AG04449 (cell line): ENCODE measurements around the gene ADI1.

Experiments used
- CTCF ChIA-PET: fragments of 350-600 bp; formaldehyde crosslinking; extraction: SDS; loops from one replicate; lab custom pipeline; 2021; ENCODE audit warnings: antibody characterized with exemption; lab: Yijun Ruan, JAX
- POLR2A ChIA-PET: fragments of 400-600, 350-600 bp; formaldehyde crosslinking; extraction: SDS; loops from one replicate; lab custom pipeline; 2020; ENCODE audit warnings: antibody characterized with exemption, inconsistent platforms; lab: Yijun Ruan, JAX
- DNase-seq: peaks from one replicate; pipeline ENCODE4 v3.0.0-alpha.2; 2010; ENCODE audit warnings: low read depth, low spot score
- H3K4me3 ChIP-seq: 2 replicates; pipeline ENCODE4 v1.5.1; 2011; ENCODE audit warnings: low read depth, mild to moderate bottlenecking, control low read depth, low read length
- CTCF ChIP-seq: IDR thresholded peaks from one replicate; pipeline ENCODE4 v1.5.1; 2011; ENCODE audit warnings: mild to moderate bottlenecking, moderate library complexity, low read length, control low read depth, inconsistent platforms; ENCODE audit not compliant: insufficient read depth; ENCODE audit errors: missing control alignments

The ADI1 gene

DNA sequence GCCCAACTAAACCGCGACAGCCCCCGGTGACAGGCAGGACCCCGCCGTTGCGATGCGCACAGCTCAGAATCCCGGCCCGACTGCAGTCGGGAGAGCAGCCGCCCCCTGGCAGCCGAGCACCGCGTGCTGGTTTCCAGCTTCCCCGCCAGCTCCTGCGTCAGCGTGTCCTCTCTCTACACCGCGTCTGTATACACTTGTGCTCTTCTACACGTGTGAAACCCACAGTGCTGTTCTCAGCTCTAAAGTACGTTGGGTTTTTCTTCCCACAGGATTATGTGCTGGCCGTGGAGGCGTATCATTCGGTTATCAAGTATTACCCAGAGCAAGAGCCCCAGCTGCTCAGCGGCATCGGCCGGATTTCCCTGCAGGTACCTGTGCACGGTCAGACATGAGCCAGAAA is 54.0 kb downstream of the ADI1 start:
- ChIA-PET CTCF (interaction anchor here (1.2 to 2.9 kb wide), 5 partner anchors 9 to 186 kb away, joined by 4 to 26 read pairs (median 5); no protein-coding TSS in a partner anchor), POLR2A (no interaction called here)
- no peak for DNase-seq
- H3K4me3 ChIP-seq, result no peak overlapping the region
- TF ChIP-seq CTCF, result no peak

DNA sequence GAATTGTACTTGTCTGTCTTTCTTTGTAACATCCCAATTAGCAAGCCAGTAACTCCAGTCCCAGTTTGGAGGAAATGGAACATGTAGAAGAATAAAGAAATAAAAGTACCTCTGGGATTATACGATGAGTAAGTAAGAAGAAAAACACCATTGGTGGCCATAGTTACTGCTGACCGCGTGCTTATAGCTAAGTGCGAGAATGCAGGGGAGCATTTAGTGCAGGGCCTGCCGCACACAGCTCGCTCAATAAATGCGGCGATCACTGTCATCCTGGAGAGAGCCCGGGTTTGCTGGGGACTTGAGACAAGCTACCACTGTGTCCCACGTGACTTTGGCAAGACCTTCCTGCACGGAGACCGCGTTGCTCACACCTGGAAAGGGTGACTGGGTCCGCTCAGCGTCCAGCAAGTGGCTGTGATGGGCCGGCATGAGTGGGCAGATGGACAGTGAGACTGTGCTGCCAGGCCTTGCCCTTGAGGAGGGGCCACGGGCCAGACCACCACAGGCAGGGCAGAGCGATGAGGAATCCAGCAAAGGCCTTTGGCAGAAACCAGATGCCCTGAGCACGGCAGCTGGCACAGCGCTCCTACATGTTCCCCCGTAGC is 54.8 kb downstream of the ADI1 start:
- CTCF ChIA-PET, result interaction anchor here (0.6 to 2.9 kb wide), 7 partner anchors 10 to 187 kb away, joined by 3 to 26 read pairs (median 7); no protein-coding TSS in a partner anchor
- no peak overlapping the region for H3K4me3 ChIP-seq
- DNase-seq, result no peak
- POLR2A ChIA-PET, result no interaction called here
- no peak for TF ChIP-seq CTCF

DNA sequence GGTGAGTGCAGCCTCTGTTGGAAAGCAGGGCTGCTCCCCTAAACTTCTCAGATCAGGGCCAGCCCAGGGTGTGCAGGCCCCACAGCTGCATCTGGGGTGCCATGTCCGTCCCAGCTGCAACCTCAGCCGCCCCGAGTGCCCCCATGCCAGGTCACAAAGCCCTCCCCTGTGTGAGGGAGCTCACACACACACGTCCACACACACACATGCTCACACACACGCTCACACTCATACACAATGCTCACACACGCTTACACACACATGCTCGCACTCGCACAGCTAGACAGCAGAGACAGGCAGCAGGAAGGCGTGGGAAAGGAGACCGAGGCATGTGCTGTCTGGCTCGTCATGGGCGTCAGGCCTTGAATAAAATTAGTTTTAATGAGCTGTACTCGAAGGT is 55.4 kb downstream of the ADI1 start:
- POLR2A ChIA-PET, result no interaction called here
- DNase-seq, result no peak
- TF ChIP-seq CTCF, result no peak
- CTCF ChIA-PET, result interaction anchor here (0.6 to 3.9 kb wide), 8 partner anchors 10 to 188 kb away, joined by 3 to 27 read pairs (median 8); no protein-coding TSS in a partner anchor
- H3K4me3 ChIP-seq, result no peak overlapping the region

DNA sequence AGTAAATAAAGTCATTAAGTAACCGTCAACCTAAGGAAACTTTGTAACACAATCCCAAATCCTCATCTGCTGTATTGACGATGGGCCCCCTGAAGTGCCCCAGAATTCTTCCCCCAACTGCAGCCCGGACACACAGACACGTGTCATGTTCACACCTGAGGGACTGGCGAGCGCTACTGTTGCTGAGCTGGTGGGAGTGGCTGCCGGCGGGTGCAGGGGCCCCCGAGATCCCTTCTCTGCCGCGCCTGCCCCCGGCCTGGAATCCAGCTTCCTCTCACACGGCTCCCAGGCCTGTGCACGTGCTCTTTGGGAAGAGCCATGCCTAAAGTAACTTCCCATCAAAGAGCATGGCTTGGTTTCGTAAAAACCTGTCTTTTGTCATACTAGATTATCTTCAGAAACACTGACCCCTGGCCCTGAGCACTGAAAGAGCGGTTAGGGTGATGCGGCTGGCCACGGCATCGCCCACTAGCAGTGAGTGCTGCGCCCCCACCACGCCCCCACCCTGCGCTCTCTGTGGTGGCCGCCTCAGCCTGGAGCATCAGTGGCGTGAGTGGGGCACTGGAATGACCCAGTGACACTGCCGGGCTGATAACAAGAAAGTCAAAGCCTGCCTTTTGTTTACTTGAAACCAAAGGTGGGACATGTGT is 56.0 kb downstream of the ADI1 start:
- DNase-seq, result no peak
- CTCF ChIA-PET, result interaction anchor here (0.6 to 3.9 kb wide), 14 partner anchors 10 to 196 kb away, joined by 3 to 27 read pairs (median 6); partner anchors contain the start of gene RNASEH1
- POLR2A ChIA-PET, result no interaction called here
- no peak overlapping the region for H3K4me3 ChIP-seq
- TF ChIP-seq CTCF, result no peak

- ChIA-PET POLR2A (no interaction called here), CTCF (interaction anchor here (0.7 to 3.9 kb wide), 22 partner anchors 8 to 197 kb away, joined by 3 to 27 read pairs (median 6); partner anchors contain the start of gene RNASEH1)
- no peak for TF ChIP-seq CTCF
- no peak overlapping the region for H3K4me3 ChIP-seq
- no peak for DNase-seq
These were observed 56.7 kb downstream of the ADI1 start for GRCh38 chr2:3462493-3463104.
